ENCODE results near the gene CTBP2.
"Not testable (repeated sequence)": the region's sequence is repeated elsewhere in the genome, so short reads cannot be mapped to it uniquely, and the experiment has no call there.

Gene CTBP2

DNA sequence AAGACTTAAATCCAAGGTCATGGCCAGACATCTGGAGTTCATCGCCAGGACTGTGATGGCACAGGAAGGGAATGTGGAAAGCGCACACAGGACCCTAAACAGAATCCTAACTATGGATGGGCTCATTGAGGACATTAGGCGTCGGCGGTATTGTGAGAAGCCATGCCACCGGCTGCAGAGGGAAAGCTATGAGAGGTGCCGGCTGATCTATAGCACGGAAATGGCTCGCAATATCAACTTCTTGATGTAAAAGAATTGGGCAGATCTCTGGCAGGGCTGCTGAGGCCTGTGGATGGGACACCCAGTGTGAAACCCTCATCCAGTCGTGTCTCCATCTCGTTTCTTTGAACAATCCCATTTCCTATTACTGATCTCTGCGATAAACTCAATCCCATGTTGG is 6.3 kb upstream of the CTBP2 start:
- Histone ChIP-seq H3K4me1 (ENCODE audit: control insufficient read depth, insufficient read depth, low read length) (no peaks in the 10 kb centered on the region), H3K27me3 (ENCODE audit: control insufficient read depth, insufficient read depth, low read length) (no peaks in the 10 kb centered on the region), H3K36me3 (ENCODE audit: control insufficient read depth, insufficient read depth, low read length) (no peaks in the 10 kb centered on the region), H3K9me3 (ENCODE audit: control insufficient read depth, insufficient read depth, low read length) (no peaks in the 10 kb centered on the region), H3K4me3 (ENCODE audit: low read length) (no peak overlapping the region), H3K27ac (ENCODE audit: low read length) (no peak overlapping the region)
- DNase-seq (ENCODE audit: low read depth, low spot score) = no peak
- WGBS (ENCODE audit: insufficient coverage, insufficient read length) = no CpG with 5 or more reads among the region's 12 CpGs

DNA sequence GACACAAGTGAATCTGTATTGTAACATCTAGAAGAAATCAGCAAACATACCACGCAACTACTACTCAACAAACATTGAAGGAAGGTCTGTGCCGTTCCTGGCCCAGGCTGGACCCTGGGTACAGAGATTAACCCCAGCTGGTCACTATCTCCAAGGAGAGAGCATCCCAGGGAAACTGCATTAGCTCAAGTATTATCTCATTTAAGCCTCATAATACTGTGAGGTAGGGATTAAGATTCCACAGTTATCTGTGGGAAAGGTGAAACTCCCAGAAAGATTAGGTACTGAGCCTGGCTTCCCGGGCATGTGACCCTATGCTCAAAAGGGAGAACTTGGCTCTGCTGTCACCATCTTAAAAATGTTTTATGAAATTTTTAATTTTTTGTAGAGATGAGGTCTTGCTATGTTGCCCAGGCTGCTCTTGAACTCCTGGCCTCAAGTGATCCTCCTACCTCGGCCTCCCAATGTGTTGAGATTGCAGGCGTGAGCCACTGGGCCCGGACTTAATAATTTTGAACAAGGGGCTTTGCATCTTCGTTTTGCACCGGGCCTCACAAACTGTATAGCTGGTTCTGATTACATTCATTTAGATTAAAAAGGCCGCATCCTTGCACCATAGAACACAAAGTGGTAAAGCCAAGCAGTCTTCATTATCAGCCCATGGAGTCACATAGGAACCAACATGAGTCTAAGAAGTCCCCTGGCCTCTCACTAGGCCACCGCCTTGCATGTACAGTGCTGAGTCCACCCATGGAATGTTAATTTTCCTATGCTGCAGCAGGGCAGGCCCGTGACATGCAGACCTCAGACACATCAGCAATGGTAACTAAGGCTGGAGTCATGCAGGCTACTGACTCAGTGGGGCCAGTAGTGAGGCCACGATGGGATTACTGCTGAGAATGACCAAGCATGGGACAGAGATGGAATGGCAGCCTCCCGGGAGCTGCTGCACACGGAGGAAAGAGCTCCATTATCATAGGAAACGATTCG is 5.5 kb upstream of the CTBP2 start:
- Histone ChIP-seq H3K27ac (ENCODE audit: low read length) (no peak overlapping the region), H3K9me3 (ENCODE audit: control insufficient read depth, insufficient read depth, low read length) (no peaks in the 10 kb centered on the region), H3K27me3 (ENCODE audit: control insufficient read depth, insufficient read depth, low read length) (no peaks in the 10 kb centered on the region), H3K36me3 (ENCODE audit: control insufficient read depth, insufficient read depth, low read length) (no peaks in the 10 kb centered on the region), H3K4me1 (ENCODE audit: control insufficient read depth, insufficient read depth, low read length) (no peaks in the 10 kb centered on the region), H3K4me3 (ENCODE audit: low read length) (no peak overlapping the region)
- DNase-seq (ENCODE audit: low read depth, low spot score) = no peak
- WGBS (ENCODE audit: insufficient coverage, insufficient read length) = no CpG with 5 or more reads among the region's 16 CpGs

DNA sequence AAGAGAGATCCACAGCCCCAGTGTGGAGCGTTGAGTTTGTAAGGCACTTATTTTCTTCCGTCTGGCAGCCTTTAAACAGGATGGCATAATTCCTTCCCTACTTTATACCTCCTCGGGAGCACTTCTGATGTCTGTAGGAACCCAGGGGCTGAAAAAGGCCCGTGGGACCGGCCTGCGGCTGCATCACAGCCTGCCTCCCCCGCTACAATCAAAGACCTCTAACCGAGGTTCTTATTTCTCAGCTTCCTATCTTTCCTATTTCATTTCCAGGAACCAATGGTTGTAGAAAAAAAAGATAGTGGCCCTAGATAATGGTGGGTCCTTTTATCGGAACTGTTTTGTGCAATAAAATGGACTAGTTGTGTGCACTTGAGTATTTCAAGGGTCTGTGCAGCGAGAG is 4.1 kb upstream of the CTBP2 start:
- H3K4me3 ChIP-seq (ENCODE audit: low read length) = no peak overlapping the region
- H3K9me3 ChIP-seq (ENCODE audit: control insufficient read depth, insufficient read depth, low read length) = no peaks in the 10 kb centered on the region
- no peaks in the 10 kb centered on the region for H3K4me1 ChIP-seq (ENCODE audit: control insufficient read depth, insufficient read depth, low read length)
- no peak for DNase-seq (ENCODE audit: low read depth, low spot score)
- H3K36me3 ChIP-seq (ENCODE audit: control insufficient read depth, insufficient read depth, low read length) = no peaks in the 10 kb centered on the region
- no peak overlapping the region for H3K27ac ChIP-seq (ENCODE audit: low read length)
- H3K27me3 ChIP-seq (ENCODE audit: control insufficient read depth, insufficient read depth, low read length) = no peaks in the 10 kb centered on the region
- WGBS (ENCODE audit: insufficient coverage, insufficient read length) = no CpG with 5 or more reads among the region's 10 CpGs

DNA sequence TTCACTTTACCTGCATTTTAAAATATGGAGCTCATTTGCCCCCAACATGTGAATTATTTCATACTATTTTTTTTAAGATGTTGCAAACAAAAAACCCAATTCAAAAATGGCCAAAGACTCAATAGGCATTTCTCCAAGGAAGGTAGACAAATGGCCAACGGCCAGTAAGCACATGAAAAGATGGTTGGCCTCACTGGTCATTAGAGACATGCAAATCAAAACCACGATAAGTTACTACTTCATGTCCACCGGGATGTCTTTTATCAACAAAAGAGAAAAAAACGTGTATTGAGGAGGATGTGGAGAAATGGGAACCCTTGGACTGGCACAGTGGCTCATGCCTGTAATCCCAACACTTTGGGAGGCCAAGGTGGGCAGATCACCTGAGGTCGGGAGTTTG is 3.4 kb upstream of the CTBP2 start:
- no peak for DNase-seq (ENCODE audit: low read depth, low spot score)
- Histone ChIP-seq H3K4me3 (ENCODE audit: low read length) (no peak overlapping the region), H3K27ac (ENCODE audit: low read length) (no peak overlapping the region), H3K27me3 (ENCODE audit: control insufficient read depth, insufficient read depth, low read length) (no peaks in the 10 kb centered on the region), H3K4me1 (ENCODE audit: control insufficient read depth, insufficient read depth, low read length) (no peaks in the 10 kb centered on the region), H3K9me3 (ENCODE audit: control insufficient read depth, insufficient read depth, low read length) (no peaks in the 10 kb centered on the region), H3K36me3 (ENCODE audit: control insufficient read depth, insufficient read depth, low read length) (no peaks in the 10 kb centered on the region)
- no CpG with 5 or more reads among the region's 5 CpGs for WGBS (ENCODE audit: insufficient coverage, insufficient read length)

DNA sequence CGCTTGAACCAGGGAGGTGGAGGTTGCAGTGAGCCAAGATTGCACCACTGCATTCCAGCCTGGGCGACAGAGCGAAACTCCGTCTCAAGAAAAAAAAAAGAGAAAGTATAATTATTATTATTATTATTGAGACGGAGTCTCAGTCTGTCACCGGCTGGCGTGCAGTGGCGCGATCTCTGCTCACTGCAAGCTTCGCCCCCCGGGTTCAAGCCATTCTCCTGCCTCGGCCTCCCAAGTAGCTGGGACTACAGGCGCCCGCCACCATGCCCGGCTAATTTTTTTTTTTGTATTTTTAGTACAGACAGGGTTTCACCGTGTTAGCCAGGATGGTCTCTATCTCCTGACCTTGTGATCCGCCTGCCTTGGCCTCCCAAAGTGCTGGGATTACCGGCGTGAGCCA is 2.9 kb upstream of the CTBP2 start:
- not testable (repeated sequence) for H3K27ac ChIP-seq (ENCODE audit: low read length); H3K4me1 ChIP-seq (ENCODE audit: control insufficient read depth, insufficient read depth, low read length); H3K9me3 ChIP-seq (ENCODE audit: control insufficient read depth, insufficient read depth, low read length); DNase-seq (ENCODE audit: low read depth, low spot score); H3K36me3 ChIP-seq (ENCODE audit: control insufficient read depth, insufficient read depth, low read length); H3K4me3 ChIP-seq (ENCODE audit: low read length); H3K27me3 ChIP-seq (ENCODE audit: control insufficient read depth, insufficient read depth, low read length)
- no CpG with 5 or more reads among the region's 19 CpGs for WGBS (ENCODE audit: insufficient coverage, insufficient read length)

DNA sequence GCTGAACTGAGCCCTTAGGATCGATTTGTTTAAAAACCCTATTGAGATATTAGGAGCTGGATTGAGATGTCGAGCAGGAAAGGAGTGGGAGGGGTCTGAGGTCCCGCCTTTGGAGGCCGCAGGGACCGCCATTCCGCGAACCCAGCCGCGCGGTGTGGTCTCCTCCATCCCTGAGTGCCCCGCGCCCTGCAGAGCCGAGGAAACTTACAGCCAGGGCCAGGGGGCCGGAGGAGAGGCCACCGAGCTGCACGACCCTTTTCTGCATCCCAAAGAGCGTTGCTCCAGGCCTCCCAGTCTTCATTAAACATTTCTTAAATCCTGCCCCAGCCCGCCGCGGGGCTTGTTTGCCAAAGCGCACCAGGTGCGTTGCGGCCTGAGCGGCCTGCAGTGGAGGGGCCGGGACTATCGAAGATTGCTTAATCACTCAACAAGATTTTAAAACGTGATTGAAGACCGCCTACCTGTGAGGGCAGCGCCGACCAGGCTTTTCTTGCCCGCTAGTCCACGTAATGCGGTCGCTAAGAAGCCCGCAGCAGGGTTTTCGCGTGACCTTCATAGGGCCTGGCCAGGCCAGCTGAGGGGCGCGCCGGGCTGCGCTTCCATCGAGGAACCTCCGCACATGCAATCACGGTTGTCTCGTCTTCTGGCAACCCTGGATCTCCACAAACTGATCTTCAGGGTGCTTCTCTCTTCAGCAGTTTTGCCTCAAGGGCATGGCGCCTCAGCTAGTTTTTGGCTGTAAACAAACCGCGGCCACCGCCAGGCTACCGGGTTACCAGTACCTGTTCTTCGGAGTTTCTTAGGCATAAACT is 2.0 kb upstream of the CTBP2 start:
- Histone ChIP-seq H3K9me3 (ENCODE audit: control insufficient read depth, insufficient read depth, low read length) (no peaks in the 10 kb centered on the region), H3K27ac (ENCODE audit: low read length) (no peak overlapping the region), H3K4me3 (ENCODE audit: low read length) (peak overlapping the region; percentile 60; the same call in 1 of the 2 replicates), H3K4me1 (ENCODE audit: control insufficient read depth, insufficient read depth, low read length) (no peaks in the 10 kb centered on the region), H3K36me3 (ENCODE audit: control insufficient read depth, insufficient read depth, low read length) (no peaks in the 10 kb centered on the region), H3K27me3 (ENCODE audit: control insufficient read depth, insufficient read depth, low read length) (no peaks in the 10 kb centered on the region)
- no peak for DNase-seq (ENCODE audit: low read depth, low spot score)
- WGBS (ENCODE audit: insufficient coverage, insufficient read length) = no CpG with 5 or more reads among the region's 51 CpGs

DNA sequence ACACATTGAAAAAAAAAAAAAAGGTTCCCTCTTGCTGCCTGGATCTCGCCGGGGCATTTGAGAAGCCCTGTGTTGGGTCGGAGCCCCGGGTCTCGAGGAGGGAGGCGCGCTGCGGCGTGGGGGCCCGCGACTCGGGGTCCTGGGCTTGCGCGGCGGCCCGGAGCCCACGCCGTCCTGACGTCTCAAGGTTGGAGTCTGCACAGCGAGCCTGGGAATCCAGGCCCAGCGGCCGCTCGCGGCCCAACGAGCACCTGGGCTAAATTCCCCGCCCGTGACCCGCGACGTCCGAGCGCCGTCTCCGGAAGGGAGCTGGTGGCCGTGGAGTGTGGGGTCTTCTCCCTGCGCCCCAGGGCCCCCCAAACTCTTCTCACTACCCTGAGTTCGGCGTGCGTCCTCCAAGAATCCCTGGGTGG is 1.4 kb upstream of the CTBP2 start:
- Histone ChIP-seq H3K27ac (ENCODE audit: low read length) (no peak overlapping the region), H3K4me1 (ENCODE audit: control insufficient read depth, insufficient read depth, low read length) (no peaks in the 10 kb centered on the region), H3K9me3 (ENCODE audit: control insufficient read depth, insufficient read depth, low read length) (no peaks in the 10 kb centered on the region), H3K27me3 (ENCODE audit: control insufficient read depth, insufficient read depth, low read length) (no peaks in the 10 kb centered on the region), H3K4me3 (ENCODE audit: low read length) (peak overlapping the region; percentile 60), H3K36me3 (ENCODE audit: control insufficient read depth, insufficient read depth, low read length) (no peaks in the 10 kb centered on the region)
- WGBS (ENCODE audit: insufficient coverage, insufficient read length) = no CpG with 5 or more reads among the region's 39 CpGs
- DNase-seq (ENCODE audit: low read depth, low spot score) = no peak

DNA sequence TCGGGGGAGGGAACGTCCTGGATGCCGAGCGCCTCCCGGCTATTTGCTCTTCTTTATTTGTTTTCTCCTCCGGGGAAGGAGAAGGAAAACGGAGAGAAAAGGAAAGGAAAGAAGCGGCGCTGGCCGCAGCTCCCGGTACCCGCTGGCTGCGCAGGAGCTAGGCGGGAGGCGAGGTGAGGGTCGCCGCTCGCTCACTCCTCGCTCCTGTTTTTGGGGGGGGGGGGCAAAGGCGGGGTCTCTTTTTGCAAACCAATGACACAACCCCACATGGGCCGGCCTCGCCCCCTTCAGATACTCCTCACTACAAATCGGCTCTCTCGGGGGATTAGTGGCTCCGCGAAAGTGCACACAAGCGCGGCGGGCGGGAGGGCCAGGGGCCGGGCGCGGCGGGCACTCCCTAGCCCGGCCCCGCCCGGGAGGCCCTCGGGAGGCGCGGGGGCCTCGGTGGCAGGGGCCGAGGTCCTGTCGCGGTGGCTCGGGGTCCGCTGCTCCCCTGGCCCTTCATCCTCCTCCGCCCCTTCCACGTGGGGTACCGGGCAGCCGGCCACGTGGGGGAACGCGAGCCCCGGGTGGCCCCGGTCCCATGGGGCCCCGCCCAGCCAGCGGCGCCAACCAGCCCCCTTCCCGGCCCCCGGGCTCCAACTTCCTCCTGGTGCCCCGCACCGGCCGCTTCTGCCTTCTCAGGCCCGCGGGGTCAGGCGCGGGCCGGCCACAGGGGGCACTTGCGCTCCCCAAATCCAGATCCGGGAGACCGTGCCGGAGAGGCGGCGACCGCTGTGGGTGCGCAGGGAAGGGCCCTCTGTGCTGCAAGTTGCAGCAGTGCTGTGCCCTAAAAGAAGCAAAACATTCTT is 718 bp upstream of the CTBP2 start:
- H3K4me3 ChIP-seq (ENCODE audit: low read length) = peak overlapping the region; percentile 60
- DNase-seq (ENCODE audit: low read depth, low spot score) = no peak
- H3K27ac ChIP-seq (ENCODE audit: low read length) = no peak overlapping the region
- no CpG with 5 or more reads among the region's 76 CpGs for WGBS (ENCODE audit: insufficient coverage, insufficient read length)
- no peaks in the 10 kb centered on the region for H3K27me3 ChIP-seq (ENCODE audit: control insufficient read depth, insufficient read depth, low read length)
- peaks cover under 1% of the 10 kb centered on the region; the same call in 1 of the 2 replicates for H3K4me1 ChIP-seq (ENCODE audit: control insufficient read depth, insufficient read depth, low read length)
- no peaks in the 10 kb centered on the region for H3K36me3 ChIP-seq (ENCODE audit: control insufficient read depth, insufficient read depth, low read length)
- no peaks in the 10 kb centered on the region for H3K9me3 ChIP-seq (ENCODE audit: control insufficient read depth, insufficient read depth, low read length)

DNA sequence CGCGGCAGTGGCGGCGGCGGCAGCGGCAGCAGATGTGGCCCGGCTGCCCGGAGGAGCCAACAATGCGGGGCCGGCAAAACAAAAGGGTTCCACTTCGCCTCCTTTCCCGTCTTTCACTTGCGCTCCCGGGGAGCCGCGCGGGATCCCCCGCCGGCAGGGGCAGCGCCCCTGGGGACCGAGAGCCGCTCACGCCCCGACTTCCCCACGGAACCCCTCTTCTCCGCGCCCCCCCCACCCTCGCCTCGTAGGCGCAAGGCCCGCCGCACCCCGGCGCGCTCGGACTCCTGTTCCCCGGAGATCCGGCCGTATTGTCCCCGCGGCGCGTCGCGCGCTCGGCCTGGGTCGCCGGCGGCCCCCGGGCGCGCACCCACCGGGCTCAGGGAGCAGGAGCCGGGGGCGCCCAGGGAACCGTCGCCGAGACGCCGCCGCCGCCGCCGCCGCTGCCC is 854 bp downstream of the CTBP2 start:
- no peak overlapping the region for H3K27ac ChIP-seq (ENCODE audit: low read length)

More for the DNA sequence above, 854 bp downstream of the CTBP2 start:
- no peaks in the 10 kb centered on the region for H3K27me3 ChIP-seq (ENCODE audit: control insufficient read depth, insufficient read depth, low read length)
- no CpG with 5 or more reads among the region's 66 CpGs for WGBS (ENCODE audit: insufficient coverage, insufficient read length)
- H3K4me1 ChIP-seq (ENCODE audit: control insufficient read depth, insufficient read depth, low read length) = peaks cover 2% of the 10 kb centered on the region; the same call in 1 of the 2 replicates
- no peaks in the 10 kb centered on the region for H3K9me3 ChIP-seq (ENCODE audit: control insufficient read depth, insufficient read depth, low read length)
- no peak for DNase-seq (ENCODE audit: low read depth, low spot score)
- H3K36me3 ChIP-seq (ENCODE audit: control insufficient read depth, insufficient read depth, low read length) = no peaks in the 10 kb centered on the region
- peak overlapping the region; percentile 98; the same call in 1 of the 2 replicates for H3K4me3 ChIP-seq (ENCODE audit: low read length)
